K562 (cell line): ENCODE data around the gene RARG. TPM values are rescaled to one million over a fixed set of nuclear protein-coding genes. Genes with fewer than 3 reads are reported as not detected.

Source experiments
- AFF4 ChIP-seq: sonication (generic); formaldehyde crosslinking; IDR thresholded peaks from 2 replicates; pipeline ENCODE4 v1.8.0; 2023; ENCODE audit warnings: mild to moderate bottlenecking, missing genetic modification reagents
- FUS ChIP-seq: fragments of 200-400 bp; formaldehyde crosslinking; optimal IDR thresholded peaks from 2 replicates; pipeline ENCODE3; 2017; ENCODE audit warnings: low read depth, low read length
- GMEB1 ChIP-seq: fragments of 250-450 bp; sonication (Bioruptor Pico); IDR thresholded peaks from 2 replicates; pipeline ENCODE4 v1.4.0; 2020; ENCODE audit warnings: mild to moderate bottlenecking
- KAT8 ChIP-seq: fragments of 450-650 bp; IDR thresholded peaks from 2 replicates; pipeline ENCODE4 v1.6.1; 2016; ENCODE audit warnings: low read depth, mild to moderate bottlenecking
- THAP7 ChIP-seq: fragments of 250-450 bp; sonication (Bioruptor Pico); IDR thresholded peaks from 2 replicates; pipeline ENCODE4 v1.5.0; 2021
- ZBTB40 ChIP-seq, 2 experiments: fragments of 450-650 bp in 1 of 2; sonication (generic) in 1 of 2; formaldehyde crosslinking in 1 of 2; IDR thresholded peaks; 2 replicates each; pipeline versions ENCODE4 v1.7.1 to v1.9.0; 2016 to 2022; ENCODE audit warnings: inconsistent platforms in 1 of 2, mild to moderate bottlenecking in 1 of 2, missing genetic modification reagents in 1 of 2
- ZFP30 ChIP-seq: fragments of 250-450 bp; sonication (Bioruptor Pico); IDR thresholded peaks from 2 replicates; pipeline ENCODE4 v1.8.0; 2022; ENCODE audit warnings: moderate library complexity, mild to moderate bottlenecking, inconsistent platforms, borderline replicate concordance
- ZNF277 ChIP-seq: fragments of 250-450 bp; sonication (Bioruptor Pico); IDR thresholded peaks from 2 replicates; pipeline ENCODE4 v1.8.0; 2022; ENCODE audit warnings: inconsistent platforms, mild to moderate bottlenecking, moderate library complexity, borderline replicate concordance
- ZNF785 ChIP-seq: fragments of 250-450 bp; sonication (Bioruptor Pico); IDR thresholded peaks from 2 replicates; pipeline ENCODE4 v1.4.0; 2020; ENCODE audit warnings: mild to moderate bottlenecking
- polyA plus RNA-seq, 8 experiments: library from polyadenylated mRNA; depleted of rRNA in 4 of 8; stranded (reverse) in 5 of 8; unstranded in 3 of 8; fragments of >200 nt; fragmentation: Nextera tagmentation in 2 of 8; fragmentation: Illumina TruSeq in 1 of 8; extraction: Ambion mirVana in 2 of 8; extraction: Trizol in 1 of 8; gene quantifications; 2 replicates each; pipeline versions ENCODE4 v1.2.1 to v1.2.3, GENCODE V29; 2011 to 2014; ENCODE audit warnings: inconsistent platforms in 1 of 8, missing spikeins in 1 of 8
- total RNA-seq, 7 experiments: library from RNA; depleted of rRNA in 6 of 7; stranded (reverse); fragments of >200 nt in 6 of 7; fragmentation: Illumina TruSeq in 2 of 7; extraction: Trizol in 2 of 7; gene quantifications; 2 replicates each; pipeline versions ENCODE4 v1.2.1 to v1.2.3, GENCODE V29; 2011 to 2021; ENCODE audit warnings: low replicate concordance in 1 of 7

Gene RARG
- total and polyA plus RNA-seq, 9 of the 15 experiments (the other 6 are each of a cell fraction or from before 2014, with no cell fraction given) = 0.18 to 7.6 (median 3.8) TPM

- TF ChIP-seq AFF4 (CRISPR knock-in tag) (no peak), ZFP30 (CRISPR knock-in tag) (no peak), KAT8 (no peak), ZBTB40 (IDR thresholded peaks at IDR 0.05) (no peak), ZBTB40 (CRISPR knock-in tag; IDR thresholded peaks at IDR 0.05) (no peak), GMEB1 (CRISPR knock-in tag) (peak; percentile 73), THAP7 (CRISPR knock-in tag) (no peak), ZNF277 (no peak), ZNF785 (CRISPR knock-in tag) (no peak), FUS (no peak)
Observed at GRCh38 chr12:53180931-53181645, 50.9 kb downstream of the RARG start (continued).
